Right lobe of liver (tissue), 6 donors: ENCODE measurements around the gene WDR48. TPM values are rescaled to one million over a fixed set of nuclear protein-coding genes. Genes with fewer than 3 reads are reported as not detected.
A peak's percentile ranks its signal among the peaks of the same experiment; 100 is the strongest.

Source experiments
- ATAC-seq, 4 donors: fragments of 200-7000 bp; cut with Tn5 transposase; one replicate each; pipeline ENCODE4 v1.9.1; 2020; ENCODE audit warnings: mild to moderate bottlenecking in 4 of 4, moderate library complexity in 4 of 4
- DNase-seq, 3 donors: peaks; one replicate each; pipeline ENCODE4 v3.0.0-alpha.2; 2020
- H3K27ac ChIP-seq, 3 donors: fragments of 200-600 bp; one replicate each; pipeline ENCODE4 v1.8.0; 2022
- H3K27me3 ChIP-seq, 2 donors: fragments of 200-600 bp; one replicate each; pipeline ENCODE4 v1.8.0; 2022
- H3K36me3 ChIP-seq, 4 donors: fragments of 200-600 bp; sonication (generic) in 1 of 4; one replicate each; pipeline versions ENCODE4 v1.5.1 to v1.8.0; 2017 to 2022; ENCODE audit warnings: control low read depth in 1 of 4
- H3K4me1 ChIP-seq, 4 donors: fragments of 200-600 bp; sonication (generic) in 1 of 4; one replicate each; pipeline versions ENCODE4 v1.5.1 to v1.8.0; 2017 to 2022; ENCODE audit warnings: control low read depth in 1 of 4
- H3K4me3 ChIP-seq, 3 donors: fragments of 200-600 bp; one replicate each; pipeline ENCODE4 v1.8.0; 2022
- H3K9me3 ChIP-seq, 4 donors: fragments of 200-600 bp; sonication (generic) in 1 of 4; one replicate each; pipeline versions ENCODE4 v1.5.1 to v1.8.0; 2017 to 2022; ENCODE audit warnings: control low read depth in 1 of 4
- POLR2A ChIP-seq: fragments of 450-650 bp; IDR thresholded peaks from one replicate; pipeline ENCODE4 v1.6.1; 2017; ENCODE audit warnings: antibody characterized with exemption, mild to moderate bottlenecking
- WGBS: methylation state at CpG from one replicate; pipeline ENCODE4 v1.1.6; 2018; ENCODE audit warnings: low coverage, low lambda C conversion rate; ENCODE audit not compliant: insufficient coverage; ENCODE audit errors: missing lambda C conversion rate; 5-methylcytosine and 5-hydroxymethylcytosine counted together
- intact Hi-C, 2 donors: fragments of 100-400 bp; cut with DNase I; formaldehyde crosslinking; loops; one replicate each; pipeline versions ENCODE4 v1.11.2 to v1.14.1; 2022
- microRNA-seq, 2 donors: library from miRNA; unstranded; fragments of <30 nt; microRNA quantifications; one replicate each; pipeline ENCODE4, GENCODE V29; 2019 to 2020
- small RNA-seq, 2 experiments: library from RNA; depleted of rRNA; stranded (forward); fragments of <200 nt; gene quantifications; one replicate each; pipeline ENCODE3, GENCODE V24; 2016
- total RNA-seq, 6 experiments: library from RNA; depleted of rRNA in 2 of 6; stranded (reverse); fragments of >200 nt in 2 of 6; fragmentation: NEBNext Ultra II Directional in 3 of 6; extraction: Animal tissue kit (Norgen Biotek cat#: 25700) in 3 of 6; gene quantifications; one replicate each; pipeline versions ENCODE4 v1.1.0 to v1.2.4, GENCODE V29; 2016 to 2023
- TF ChIP-seq, protein P1 (sequence below), 4 donors: fragments of 200-600 bp in 3 of 4; fragments of 450-650 bp in 1 of 4; IDR thresholded peaks; one replicate each; pipeline versions ENCODE4 v1.5.1 to v1.8.0; 2016 to 2022; ENCODE audit warnings: antibody characterized with exemption in 4 of 4, mild to moderate bottlenecking in 2 of 4
- donor health status: DM: no; HTN: yes; CAD: no.
- donor health status: DM: no; HTN: no; CAD: no.
- donor health status: DM: no; HTN: no; CAD: no.
- donor health status: DM: no; HTN: yes; CAD: no.
- donor health status: DM: no; HTN: yes; CAD: no.

The WDR48 gene
- total RNA-seq, 6 experiments from 2014 or later, result 11.3 to 21.9 (median 18.3) TPM

DNA sequence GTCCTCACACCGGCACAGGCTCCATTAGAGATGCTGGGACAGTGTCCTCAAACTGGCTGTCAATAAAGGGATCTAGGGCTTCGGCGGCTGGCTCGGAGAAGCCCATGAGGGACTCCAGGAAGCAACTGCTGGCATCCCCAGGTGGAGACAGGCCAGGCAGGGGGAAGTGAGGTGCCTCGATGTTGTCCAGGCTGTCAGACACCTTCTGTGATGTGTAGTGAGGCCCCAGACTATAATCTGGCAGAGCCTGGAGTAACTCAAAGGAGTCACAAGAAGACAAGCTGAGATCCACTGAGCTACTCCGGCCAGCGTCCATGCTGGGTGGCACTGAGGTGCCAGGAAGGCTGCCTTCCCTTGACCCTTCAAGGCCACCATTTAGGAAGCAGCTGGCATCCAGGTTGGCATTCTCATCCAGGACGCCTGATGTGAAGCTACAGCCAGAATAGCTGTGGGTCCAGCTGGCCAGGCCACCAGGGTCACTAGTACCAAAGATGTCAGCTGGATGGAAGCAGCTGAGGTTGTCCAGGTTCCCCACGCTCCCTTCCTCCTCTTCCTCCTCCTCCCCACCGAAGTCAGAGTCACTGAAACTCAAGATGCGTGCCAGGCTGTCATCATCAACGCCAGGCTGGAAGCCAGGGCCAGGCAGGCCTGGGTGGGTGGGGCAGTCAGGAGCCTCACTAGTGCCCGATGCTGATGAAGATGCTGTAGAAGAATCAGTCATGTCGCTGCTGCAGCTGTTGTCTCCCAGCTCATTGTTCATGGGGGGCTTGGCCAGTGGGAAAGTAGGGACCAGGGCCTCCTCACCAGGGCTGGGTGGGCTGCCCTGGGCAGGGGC, 91.5 kb downstream of the WDR48 start:
- peak; percentile 13 for TF ChIP-seq POLR2A
- TF ChIP-seq, protein P1, sequence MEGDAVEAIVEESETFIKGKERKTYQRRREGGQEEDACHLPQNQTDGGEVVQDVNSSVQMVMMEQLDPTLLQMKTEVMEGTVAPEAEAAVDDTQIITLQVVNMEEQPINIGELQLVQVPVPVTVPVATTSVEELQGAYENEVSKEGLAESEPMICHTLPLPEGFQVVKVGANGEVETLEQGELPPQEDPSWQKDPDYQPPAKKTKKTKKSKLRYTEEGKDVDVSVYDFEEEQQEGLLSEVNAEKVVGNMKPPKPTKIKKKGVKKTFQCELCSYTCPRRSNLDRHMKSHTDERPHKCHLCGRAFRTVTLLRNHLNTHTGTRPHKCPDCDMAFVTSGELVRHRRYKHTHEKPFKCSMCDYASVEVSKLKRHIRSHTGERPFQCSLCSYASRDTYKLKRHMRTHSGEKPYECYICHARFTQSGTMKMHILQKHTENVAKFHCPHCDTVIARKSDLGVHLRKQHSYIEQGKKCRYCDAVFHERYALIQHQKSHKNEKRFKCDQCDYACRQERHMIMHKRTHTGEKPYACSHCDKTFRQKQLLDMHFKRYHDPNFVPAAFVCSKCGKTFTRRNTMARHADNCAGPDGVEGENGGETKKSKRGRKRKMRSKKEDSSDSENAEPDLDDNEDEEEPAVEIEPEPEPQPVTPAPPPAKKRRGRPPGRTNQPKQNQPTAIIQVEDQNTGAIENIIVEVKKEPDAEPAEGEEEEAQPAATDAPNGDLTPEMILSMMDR (IDR thresholded peaks at IDR 0.05), result no peak
- no peaks in the 10 kb centered on the region for H3K9me3 ChIP-seq
- intact Hi-C loops, result no loop called here
- no peaks in the 10 kb centered on the region for H3K27me3 ChIP-seq
- no peak overlapping the region for H3K4me3 ChIP-seq
- no peak overlapping the region for H3K27ac ChIP-seq
- DNase-seq (no peak), ATAC-seq (peak in 1 of 4 donors; percentile 1)
- peaks cover 26 to 49% (median 36%) of the 10 kb centered on the region in 4 donors for H3K36me3 ChIP-seq
- H3K4me1 ChIP-seq, result peaks cover 0 to 44% (median 22%) of the 10 kb centered on the region in 4 donors
- WGBS, result 75% methylated on average over 2 of the region's 14 CpGs

DNA sequence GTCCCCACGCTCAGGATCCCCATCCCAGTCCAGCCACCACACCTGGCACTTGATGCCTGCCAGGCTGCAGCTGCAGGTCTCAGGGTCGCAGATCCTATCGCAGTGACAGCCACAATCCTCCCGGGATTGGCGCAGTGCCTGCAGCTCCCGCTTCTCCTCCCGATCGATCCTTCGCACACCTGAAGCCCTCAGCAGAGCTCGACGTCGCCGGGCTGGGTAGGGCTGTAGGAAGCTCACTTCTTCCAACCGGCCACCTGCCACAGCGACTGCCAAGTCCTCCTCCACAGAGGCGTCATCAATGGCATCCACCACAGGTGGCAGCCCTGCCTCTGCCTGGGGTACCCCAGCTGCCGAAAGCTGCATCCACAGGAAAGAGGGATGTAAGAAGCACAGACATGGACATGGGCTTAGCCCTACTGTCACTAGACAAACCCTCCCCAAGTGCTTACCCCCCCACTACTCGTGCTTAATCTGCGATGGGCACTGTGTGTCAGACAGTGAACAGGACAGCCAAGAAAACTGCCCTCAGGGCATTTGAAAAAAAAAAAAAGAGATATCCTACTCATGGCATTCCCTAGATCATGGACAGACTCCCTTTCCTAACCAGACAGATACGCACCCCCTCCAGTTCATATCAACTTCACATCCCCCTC, 92.4 kb downstream of the WDR48 start:
- peaks cover 26 to 49% (median 36%) of the 10 kb centered on the region in 4 donors for H3K36me3 ChIP-seq
- no peak overlapping the region for H3K4me3 ChIP-seq
- intact Hi-C loops, result no loop called here
- TF ChIP-seq, protein P1 (IDR thresholded peaks at IDR 0.05), result no peak
- peak; percentile 23 for TF ChIP-seq POLR2A
- DNase-seq, result peak in 1 of 3 donors; percentile 43
- H3K9me3 ChIP-seq, result no peaks in the 10 kb centered on the region
- H3K27me3 ChIP-seq, result no peaks in the 10 kb centered on the region
- no peak overlapping the region for H3K27ac ChIP-seq
- WGBS, result 92% methylated on average over 11 of the region's 20 CpGs
- H3K4me1 ChIP-seq, result peaks cover 0 to 54% (median 26%) of the 10 kb centered on the region in 4 donors
- no peak for ATAC-seq

DNA sequence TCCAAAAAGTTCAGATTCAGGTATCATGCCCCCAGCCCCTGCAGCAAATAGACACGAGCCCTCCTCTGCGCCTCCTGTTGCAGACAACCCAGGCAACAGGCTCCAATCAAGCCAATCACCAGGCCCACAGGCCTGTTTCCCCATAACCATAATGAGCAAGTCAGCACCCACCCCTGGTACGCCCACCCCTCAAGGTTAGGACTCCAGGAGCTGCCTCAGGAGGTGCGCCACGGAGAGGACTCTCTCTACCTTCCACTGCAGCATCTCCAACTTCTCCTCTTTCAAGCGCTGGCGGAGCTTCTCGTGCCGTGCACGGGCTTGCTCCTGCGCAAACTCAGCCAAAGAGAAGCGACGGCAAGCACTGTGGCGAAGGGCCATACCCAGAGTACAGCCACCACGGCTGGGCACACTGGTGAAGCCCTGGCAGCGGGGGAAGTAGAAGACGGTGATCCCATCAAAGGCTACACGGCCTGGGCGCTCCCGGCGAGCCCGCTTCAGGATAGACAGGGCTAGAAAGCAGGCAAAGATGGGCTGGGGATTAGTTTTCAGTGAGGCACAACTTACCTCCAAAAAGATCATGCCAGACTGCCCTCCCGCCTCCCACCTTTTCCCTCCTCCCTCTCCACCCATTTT, 93.0 kb downstream of the WDR48 start:
- H3K36me3 ChIP-seq, result peaks cover 26 to 49% (median 36%) of the 10 kb centered on the region in 4 donors
- H3K27me3 ChIP-seq, result no peaks in the 10 kb centered on the region
- ATAC-seq, result no peak
- H3K4me3 ChIP-seq, result no peak overlapping the region
- peak in 1 of 3 donors; percentile 46 for DNase-seq
- peaks cover 0 to 60% (median 30%) of the 10 kb centered on the region in 4 donors for H3K4me1 ChIP-seq
- no peak overlapping the region for H3K27ac ChIP-seq
- no peaks in the 10 kb centered on the region for H3K9me3 ChIP-seq
- TF ChIP-seq, protein P1 (IDR thresholded peaks at IDR 0.05), result no peak
- WGBS, result 100% methylated on average over 1 of the region's 23 CpGs
- intact Hi-C loops, result no loop called here

DNA sequence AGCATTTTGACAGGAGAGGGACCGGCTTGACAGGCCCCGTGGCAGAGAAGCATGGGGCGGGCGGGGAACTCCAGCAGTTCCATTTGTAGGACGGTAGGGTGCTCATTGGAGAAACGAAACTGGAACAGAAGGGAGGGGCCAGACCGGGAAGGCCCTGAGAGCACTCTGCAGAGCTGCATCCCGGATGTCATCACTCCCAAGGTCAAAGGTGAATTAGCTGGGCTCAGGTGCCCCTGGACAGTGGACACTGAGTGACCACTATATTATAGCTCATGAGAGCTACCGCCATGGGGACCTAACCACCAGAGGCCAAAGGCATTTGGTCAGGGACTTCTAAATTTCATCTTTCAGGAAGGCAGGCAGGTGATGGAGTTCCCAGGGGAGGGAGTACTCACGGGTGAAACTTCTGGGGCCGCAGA, 94.3 kb downstream of the WDR48 start:
- WGBS, result 24% methylated on average over 8 of the region's 11 CpGs

More for the DNA sequence above, 94.3 kb downstream of the WDR48 start:
- intact Hi-C loops, result no loop called here
- no peaks in the 10 kb centered on the region for H3K9me3 ChIP-seq
- H3K27ac ChIP-seq, result peak overlapping the region; percentile 34 to 99 (median 58)
- peaks cover 0 to 72% (median 34%) of the 10 kb centered on the region in 4 donors for H3K4me1 ChIP-seq
- H3K27me3 ChIP-seq, result no peaks in the 10 kb centered on the region
- H3K4me3 ChIP-seq, result no peak overlapping the region
- ATAC-seq, result peak; percentile 52 to 81 (median 62)
- H3K36me3 ChIP-seq, result peaks cover 26 to 49% (median 35%) of the 10 kb centered on the region in 4 donors
- peak; percentile 74 to 83 (median 75) for DNase-seq
- peak; percentile 30 for TF ChIP-seq POLR2A
- TF ChIP-seq, protein P1 (IDR thresholded peaks at IDR 0.05), result peak in 3 of 4 donors; percentile 17 to 48 (median 29)

Small RNAs within 50 kb of the gene (microRNA-seq; reads per million reads assigned to microRNA genes)
- gene MIR6822, result 0 reads per million in 2 donors

Small RNAs within 50 kb of the gene (small RNA-seq; reads per million reads assigned to genes)
- 0 reads per million in 2 experiments for gene RNU6-1227P

Other genes starting within 250 kb of the WDR48 start
- not detected for gene SCN10A, start 235.8 kb upstream of the WDR48 start, total RNA-seq
- gene SCN11A, start 72 bp upstream of the WDR48 start, total RNA-seq, result under 1 TPM in 5 of 6 experiments, not detected in 1; 0.12 to 0.31 (median 0.16) TPM
- gene GORASP1, start 55.6 kb downstream of the WDR48 start, total RNA-seq, result 10 to 100 TPM; 27.8 to 35.5 (median 33.1) TPM
- gene TTC21A, start 55.7 kb downstream of the WDR48 start, total RNA-seq, result 1 to 10 TPM; 1.4 to 3.5 (median 2.5) TPM
- 10 to 100 TPM in 5 of 6 experiments, 1 to 10 TPM in 1; 6.7 to 43.4 (median 17.4) TPM for gene CSRNP1, start 101.6 kb downstream of the WDR48 start, total RNA-seq
- under 1 TPM in 5 of 6 experiments, not detected in 1; 0.05 to 0.43 (median 0.07) TPM for gene XIRP1, start 140.6 kb downstream of the WDR48 start, total RNA-seq
- gene CX3CR1, start 228.0 kb downstream of the WDR48 start, total RNA-seq, result 1 to 10 TPM in 1 of 6 experiments, under 1 TPM in 4, not detected in 1; 0.25 to 1.8 (median 0.72) TPM